Measurements from ENCODE around the gene TRAPPC11. TPM values are rescaled to one million over a fixed set of nuclear protein-coding genes. Genes with fewer than 3 reads are reported as not detected.
"Not testable (repeated sequence)": the region's sequence is repeated elsewhere in the genome, so short reads cannot be mapped to it uniquely, and the experiment has no call there.

The TRAPPC11 gene
- total RNA-seq, 4 donors from 2014 or later = 47.8 to 61.1 (median 52.1) TPM

DNA sequence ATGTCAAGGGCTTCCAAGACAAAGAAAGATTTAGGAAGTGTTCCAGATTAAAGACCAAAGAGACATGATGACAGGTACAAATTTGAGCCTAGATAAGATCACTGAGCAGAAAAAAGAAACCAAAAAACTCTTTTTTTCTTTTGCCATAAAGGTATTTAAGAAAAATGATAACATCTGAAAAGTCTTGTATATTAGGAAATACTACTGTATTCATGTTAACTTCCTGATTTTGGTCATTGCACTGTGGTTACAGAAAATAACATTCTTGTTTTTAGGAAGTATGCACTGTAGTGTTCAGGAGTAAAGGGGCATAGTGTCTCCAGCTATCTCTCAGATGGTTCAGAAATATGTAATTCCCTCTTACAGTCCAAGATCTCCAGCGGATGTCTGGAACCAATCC lies 37.2 kb upstream of the TRAPPC11 start:
- no peak for DNase-seq
- no peaks in the 10 kb centered on the region for H3K4me1 ChIP-seq

DNA sequence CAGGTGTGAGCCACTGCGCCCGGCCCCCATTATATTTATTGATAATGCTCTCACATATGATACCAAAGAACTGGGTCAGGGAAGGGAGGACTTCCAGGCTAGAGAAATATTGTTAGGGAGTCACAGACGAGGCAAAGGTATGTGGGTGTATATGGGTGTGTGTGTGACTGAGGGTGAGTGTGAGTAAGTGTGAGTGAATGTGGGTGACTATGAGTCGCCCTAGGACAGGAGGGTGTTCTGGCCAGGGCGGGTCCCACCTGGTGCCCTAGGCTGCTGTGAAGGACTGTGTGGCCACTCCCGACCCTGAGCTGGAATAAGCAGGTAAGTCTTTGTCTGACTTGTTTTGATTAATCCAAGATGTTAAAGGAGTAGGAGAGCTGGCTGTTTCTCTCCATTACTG lies 34.5 kb upstream of the TRAPPC11 start:
- WGBS, 2 donors (ENCODE audit: low coverage in 1 of 2) = 60 to 70% methylated on average over 1 to 6 of the region's 6 CpGs
- in situ Hi-C loops (cut with MboI; ENCODE audit: low pct_ligation_motif_present in 1 of 4, low pct_unique_long_range_greater_than_20kb in 1 of 4, low sequenced_read_pairs in 3 of 4) = no loop called here
- intact Hi-C loops (cut with DNase I; ENCODE audit: low total_unique reads) = loop anchor here (5.0 kb wide), 1 partner anchor 1837 kb away; no protein-coding TSS in a partner anchor
- no peak overlapping the region for H3K27ac ChIP-seq
- no peak for DNase-seq
- no peaks in the 10 kb centered on the region for H3K4me1 ChIP-seq
- H3K36me3 ChIP-seq = no peaks in the 10 kb centered on the region
- H3K9me3 ChIP-seq = no peaks in the 10 kb centered on the region
- no peaks in the 10 kb centered on the region for H3K27me3 ChIP-seq
- no peak for TF ChIP-seq POLR2A (IDR thresholded peaks at IDR 0.05)
- no peak for TF ChIP-seq POLR2AphosphoS5 (IDR thresholded peaks at IDR 0.05)
- TF ChIP-seq EP300 (IDR thresholded peaks at IDR 0.05; ENCODE audit: low read depth) = no peak
- H3K4me3 ChIP-seq = no peak overlapping the region

More for the DNA sequence above, 37.2 kb upstream of the TRAPPC11 start:
- no peaks in the 10 kb centered on the region for H3K27me3 ChIP-seq
- 70 to 100% methylated on average over 1 of the region's 1 CpG for WGBS, 2 donors (ENCODE audit: low coverage in 1 of 2)
- H3K4me3 ChIP-seq = no peak overlapping the region
- no peak overlapping the region for H3K27ac ChIP-seq
- in situ Hi-C loops (cut with MboI; ENCODE audit: low pct_ligation_motif_present in 1 of 4, low pct_unique_long_range_greater_than_20kb in 1 of 4, low sequenced_read_pairs in 3 of 4) = no loop called here
- TF ChIP-seq EP300 (IDR thresholded peaks at IDR 0.05; ENCODE audit: low read depth) (no peak), POLR2AphosphoS5 (IDR thresholded peaks at IDR 0.05) (no peak), POLR2A (IDR thresholded peaks at IDR 0.05) (no peak)
- TF ChIP-seq, protein P1, sequence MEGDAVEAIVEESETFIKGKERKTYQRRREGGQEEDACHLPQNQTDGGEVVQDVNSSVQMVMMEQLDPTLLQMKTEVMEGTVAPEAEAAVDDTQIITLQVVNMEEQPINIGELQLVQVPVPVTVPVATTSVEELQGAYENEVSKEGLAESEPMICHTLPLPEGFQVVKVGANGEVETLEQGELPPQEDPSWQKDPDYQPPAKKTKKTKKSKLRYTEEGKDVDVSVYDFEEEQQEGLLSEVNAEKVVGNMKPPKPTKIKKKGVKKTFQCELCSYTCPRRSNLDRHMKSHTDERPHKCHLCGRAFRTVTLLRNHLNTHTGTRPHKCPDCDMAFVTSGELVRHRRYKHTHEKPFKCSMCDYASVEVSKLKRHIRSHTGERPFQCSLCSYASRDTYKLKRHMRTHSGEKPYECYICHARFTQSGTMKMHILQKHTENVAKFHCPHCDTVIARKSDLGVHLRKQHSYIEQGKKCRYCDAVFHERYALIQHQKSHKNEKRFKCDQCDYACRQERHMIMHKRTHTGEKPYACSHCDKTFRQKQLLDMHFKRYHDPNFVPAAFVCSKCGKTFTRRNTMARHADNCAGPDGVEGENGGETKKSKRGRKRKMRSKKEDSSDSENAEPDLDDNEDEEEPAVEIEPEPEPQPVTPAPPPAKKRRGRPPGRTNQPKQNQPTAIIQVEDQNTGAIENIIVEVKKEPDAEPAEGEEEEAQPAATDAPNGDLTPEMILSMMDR (IDR thresholded peaks at IDR 0.05) = no peak
- H3K9me3 ChIP-seq = no peaks in the 10 kb centered on the region
- intact Hi-C loops (cut with DNase I; ENCODE audit: low total_unique reads) = loop anchor here (5.0 kb wide), 1 partner anchor 1835 kb away; no protein-coding TSS in a partner anchor
- H3K36me3 ChIP-seq = no peaks in the 10 kb centered on the region

DNA sequence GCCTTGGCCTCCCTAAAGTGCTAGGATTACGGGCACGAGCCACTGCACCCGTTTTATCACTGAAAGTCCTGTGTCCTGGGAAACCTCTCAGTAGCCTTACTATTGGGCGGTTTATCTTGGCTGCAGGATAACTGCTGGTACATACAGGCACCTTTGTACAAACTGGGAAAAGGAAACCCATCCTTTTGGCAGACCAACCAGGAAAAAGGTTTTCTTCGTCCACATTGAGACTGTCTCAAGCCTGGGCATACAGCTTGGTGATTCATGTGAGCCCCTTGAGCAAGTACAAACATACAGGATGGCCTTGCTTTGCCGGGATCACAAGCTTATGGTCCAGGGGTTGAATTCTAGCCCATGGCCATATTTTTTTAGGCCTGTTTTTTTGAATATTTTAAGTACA lies 32.9 kb upstream of the TRAPPC11 start:
- no peak overlapping the region for H3K27ac ChIP-seq
- H3K4me3 ChIP-seq = no peak overlapping the region
- no peaks in the 10 kb centered on the region for H3K4me1 ChIP-seq
- intact Hi-C loops (cut with DNase I; ENCODE audit: low total_unique reads) = no loop called here
- no peaks in the 10 kb centered on the region for H3K36me3 ChIP-seq
- no peaks in the 10 kb centered on the region for H3K27me3 ChIP-seq
- 78% methylated on average over 6 of the region's 6 CpGs; no CpG with 5 or more reads in 1 of the 2 donors for WGBS, 2 donors (ENCODE audit: low coverage in 1 of 2)
- DNase-seq = no peak
- H3K9me3 ChIP-seq = no peaks in the 10 kb centered on the region
- in situ Hi-C loops (cut with MboI; ENCODE audit: low pct_ligation_motif_present in 1 of 4, low pct_unique_long_range_greater_than_20kb in 1 of 4, low sequenced_read_pairs in 3 of 4) = no loop called here
- TF ChIP-seq EP300 (IDR thresholded peaks at IDR 0.05; ENCODE audit: low read depth) (no peak), POLR2A (IDR thresholded peaks at IDR 0.05) (no peak), POLR2AphosphoS5 (IDR thresholded peaks at IDR 0.05) (no peak)
- TF ChIP-seq, protein P1 (IDR thresholded peaks at IDR 0.05) = no peak

DNA sequence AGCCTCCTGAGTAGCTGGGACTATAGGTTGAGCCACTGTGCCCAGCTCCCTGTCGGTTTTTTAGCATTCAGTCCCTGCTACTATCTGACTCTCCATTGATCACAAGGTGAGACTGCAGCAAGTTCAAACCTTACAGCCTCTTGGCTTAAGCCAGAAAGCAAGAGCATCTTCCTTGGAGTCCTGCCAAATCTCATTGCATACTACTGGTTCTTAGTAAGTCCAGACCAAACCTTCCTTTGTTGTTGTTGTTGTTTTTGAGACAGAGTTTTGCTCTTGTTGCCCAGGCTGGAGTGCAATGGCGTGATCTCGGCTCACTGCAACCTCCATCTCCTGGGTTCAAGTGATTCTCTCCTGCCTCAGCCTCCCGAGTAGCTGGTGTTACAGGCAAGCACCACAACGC lies 31.8 kb upstream of the TRAPPC11 start:
- H3K36me3 ChIP-seq; intact Hi-C loops (cut with DNase I; ENCODE audit: low total_unique reads); H3K9me3 ChIP-seq; H3K4me1 ChIP-seq; DNase-seq; H3K4me3 ChIP-seq; in situ Hi-C loops (cut with MboI; ENCODE audit: low pct_ligation_motif_present in 1 of 4, low pct_unique_long_range_greater_than_20kb in 1 of 4, low sequenced_read_pairs in 3 of 4); H3K27me3 ChIP-seq; H3K27ac ChIP-seq: not testable (repeated sequence)
- WGBS, 2 donors (ENCODE audit: low coverage in 1 of 2) = 87 to 97% methylated on average over 4 to 5 of the region's 5 CpGs

DNA sequence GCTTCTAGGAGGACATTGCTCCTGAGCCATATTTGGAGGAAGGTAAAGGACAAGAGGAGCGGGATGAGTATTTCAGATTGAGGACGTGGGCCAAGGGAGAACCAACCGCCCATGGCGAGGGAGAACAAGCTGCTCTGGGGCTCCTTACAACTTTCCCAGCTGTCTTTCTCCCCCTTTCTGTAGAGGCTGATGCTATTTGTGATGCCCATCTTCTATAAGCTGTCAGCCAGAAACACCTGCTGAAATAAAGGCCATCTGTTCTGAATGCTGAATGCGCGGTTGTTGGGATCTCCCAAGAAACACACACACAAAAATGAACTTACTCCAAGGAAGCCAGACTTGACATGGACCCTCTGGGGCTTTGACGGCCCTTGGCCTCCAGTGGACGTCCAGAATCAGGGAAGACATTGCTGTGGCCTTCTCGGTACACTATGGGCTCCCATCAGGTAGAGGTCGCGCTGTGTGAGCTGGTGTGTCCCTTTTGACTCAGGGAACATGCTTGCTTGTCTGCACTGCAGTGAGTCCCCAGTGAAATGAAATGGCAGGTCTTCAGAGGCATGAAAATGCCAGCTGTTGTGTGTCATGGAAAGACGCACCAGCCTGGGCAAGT lies 31.0 kb upstream of the TRAPPC11 start:
- no peak for DNase-seq
- Histone ChIP-seq H3K9me3 (no peaks in the 10 kb centered on the region), H3K4me3 (no peak overlapping the region), H3K4me1 (no peaks in the 10 kb centered on the region), H3K27ac (no peak overlapping the region), H3K36me3 (no peaks in the 10 kb centered on the region), H3K27me3 (no peaks in the 10 kb centered on the region)
- 43 to 94% methylated on average over 2 to 12 of the region's 12 CpGs for WGBS, 2 donors (ENCODE audit: low coverage in 1 of 2)
- in situ Hi-C loops (cut with MboI; ENCODE audit: low pct_ligation_motif_present in 1 of 4, low pct_unique_long_range_greater_than_20kb in 1 of 4, low sequenced_read_pairs in 3 of 4) (no loop called here), intact Hi-C loops (cut with DNase I; ENCODE audit: low total_unique reads) (no loop called here)
- no peak for TF ChIP-seq EP300 (IDR thresholded peaks at IDR 0.05; ENCODE audit: low read depth)
- TF ChIP-seq, protein P1 (IDR thresholded peaks at IDR 0.05) = no peak
- TF ChIP-seq POLR2AphosphoS5 (IDR thresholded peaks at IDR 0.05) = no peak
- TF ChIP-seq POLR2A (IDR thresholded peaks at IDR 0.05) = no peak
